Adrenal gland (tissue), 5 donors: Measurements from ENCODE around the gene ABHD10.

Experiments used
- POLR2A ChIP-seq, 2 donors: fragments of 450-650 bp; IDR thresholded peaks; one replicate each; pipeline ENCODE4 v1.6.1; 2017; ENCODE audit warnings: antibody characterized with exemption in 2 of 2, mild to moderate bottlenecking in 2 of 2, moderate library complexity in 1 of 2
- TF ChIP-seq, protein P1 (sequence below), 6 experiments: fragments of 450-650 bp in 4 of 6; fragments of 200-600 bp in 2 of 6; sonication (generic) in 1 of 6; IDR thresholded peaks; 1 replicate in 5 of 6; 2 replicates in 1 of 6; pipeline versions ENCODE4 v1.5.1 to v1.8.0; 2016 to 2021; ENCODE audit warnings: antibody characterized with exemption in 6 of 6, mild to moderate bottlenecking in 2 of 6, moderate library complexity in 1 of 6
- donor health status: DM: no; HTN: no; CAD: no.

DNA sequence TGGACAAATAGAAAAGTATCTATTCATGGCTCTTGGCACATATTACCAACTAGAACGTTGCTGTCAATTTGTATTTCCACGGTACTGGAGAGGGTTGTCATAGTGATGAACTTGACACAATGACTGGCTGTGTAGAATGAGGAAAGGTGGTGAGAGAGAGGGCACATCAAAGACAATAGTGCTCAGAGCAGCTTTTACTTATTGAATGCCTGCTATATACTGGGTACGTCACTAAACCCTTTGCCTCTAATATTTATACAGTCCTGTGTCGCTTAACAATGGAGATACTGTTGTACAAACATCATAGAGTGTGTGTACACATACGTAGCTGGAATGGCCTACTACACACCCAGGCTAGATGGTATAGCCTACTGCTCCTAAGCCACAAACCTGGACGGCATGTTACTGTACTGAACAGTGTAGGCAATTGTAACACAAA is 64.0 kb downstream of the ABHD10 start:
- TF ChIP-seq, protein P1, sequence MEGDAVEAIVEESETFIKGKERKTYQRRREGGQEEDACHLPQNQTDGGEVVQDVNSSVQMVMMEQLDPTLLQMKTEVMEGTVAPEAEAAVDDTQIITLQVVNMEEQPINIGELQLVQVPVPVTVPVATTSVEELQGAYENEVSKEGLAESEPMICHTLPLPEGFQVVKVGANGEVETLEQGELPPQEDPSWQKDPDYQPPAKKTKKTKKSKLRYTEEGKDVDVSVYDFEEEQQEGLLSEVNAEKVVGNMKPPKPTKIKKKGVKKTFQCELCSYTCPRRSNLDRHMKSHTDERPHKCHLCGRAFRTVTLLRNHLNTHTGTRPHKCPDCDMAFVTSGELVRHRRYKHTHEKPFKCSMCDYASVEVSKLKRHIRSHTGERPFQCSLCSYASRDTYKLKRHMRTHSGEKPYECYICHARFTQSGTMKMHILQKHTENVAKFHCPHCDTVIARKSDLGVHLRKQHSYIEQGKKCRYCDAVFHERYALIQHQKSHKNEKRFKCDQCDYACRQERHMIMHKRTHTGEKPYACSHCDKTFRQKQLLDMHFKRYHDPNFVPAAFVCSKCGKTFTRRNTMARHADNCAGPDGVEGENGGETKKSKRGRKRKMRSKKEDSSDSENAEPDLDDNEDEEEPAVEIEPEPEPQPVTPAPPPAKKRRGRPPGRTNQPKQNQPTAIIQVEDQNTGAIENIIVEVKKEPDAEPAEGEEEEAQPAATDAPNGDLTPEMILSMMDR (IDR thresholded peaks at IDR 0.05) = no peak
- no peak for TF ChIP-seq POLR2A (IDR thresholded peaks at IDR 0.05)
